ENCODE data around the gene GNAT1. TPM values are rescaled to one million over a fixed set of nuclear protein-coding genes. Genes with fewer than 3 reads are reported as not detected.

The GNAT1 gene
- total and polyA plus RNA-seq, 3 experiments from 2014 or later: not detected

DNA sequence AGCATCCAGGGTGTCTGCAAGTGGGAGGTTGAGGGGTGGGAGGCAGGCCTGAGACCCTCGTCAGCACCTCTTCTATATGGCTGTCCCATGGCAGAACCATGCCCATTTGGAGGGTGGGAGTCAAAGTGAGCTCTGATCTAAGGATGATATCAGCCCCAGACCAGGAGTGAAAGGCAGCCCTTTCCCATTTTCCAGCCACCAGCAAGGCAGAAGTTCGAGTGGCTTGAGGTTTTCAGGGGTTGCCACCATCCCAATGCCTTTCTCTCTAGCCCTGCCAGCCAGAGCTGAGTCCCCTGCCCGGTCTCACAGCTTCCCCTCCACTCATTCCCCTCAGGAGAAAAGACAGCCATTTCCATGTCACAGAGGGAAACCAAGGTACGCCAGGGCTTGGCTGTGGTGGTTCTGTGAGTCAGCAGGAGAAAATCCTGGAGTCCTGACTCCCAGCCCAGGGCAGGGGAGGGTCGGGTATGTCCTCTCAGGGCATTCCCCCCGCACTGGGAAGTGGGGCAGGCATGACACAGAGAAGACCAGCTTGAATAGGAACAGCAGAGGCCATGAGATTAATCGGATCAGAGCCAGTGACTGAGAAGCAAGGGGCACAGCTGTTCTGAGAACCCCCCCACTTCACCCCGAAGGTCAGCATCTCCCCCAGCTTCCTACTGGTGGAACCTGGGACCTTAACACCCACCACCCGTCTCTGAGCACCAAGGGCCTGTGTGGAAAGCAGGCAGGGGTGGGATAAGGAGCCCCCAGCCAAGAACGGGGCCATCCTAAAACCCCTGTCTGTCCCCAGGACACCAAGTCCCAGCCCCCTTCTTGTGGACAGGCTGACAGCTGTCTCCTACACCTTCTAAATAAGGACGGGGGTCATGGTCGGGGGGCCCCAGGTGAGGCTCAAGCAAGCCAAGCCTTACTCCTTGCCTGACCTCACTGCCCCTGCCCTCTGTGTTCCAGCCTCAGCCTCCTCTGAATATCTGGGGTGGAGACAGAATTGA, 12.7 kb downstream of the GNAT1 start:
- no peak overlapping the region for H3K4me3 ChIP-seq (ENCODE audit: low read length)
- H3K27me3 ChIP-seq (ENCODE audit: insufficient read depth, low read length, poor library complexity, severe bottlenecking): peaks cover 27% of the 10 kb centered on the region
- peak overlapping the region in 1 of 7 donors; percentile 17 for H3K4me3 Mint-ChIP-seq
- H3K9me3 ChIP-seq (ENCODE audit: low read length): no peaks in the 10 kb centered on the region
- no peak for DNase-seq
- H3K4me1 ChIP-seq (ENCODE audit: insufficient read depth, low read length): no peaks in the 10 kb centered on the region
- peaks cover 0 to 3% (median 2%) of the 10 kb centered on the region in 3 donors for H3K4me1 Mint-ChIP-seq
- no peaks in the 10 kb centered on the region for H3K36me3 ChIP-seq (ENCODE audit: insufficient read depth, low read length)
- no peak overlapping the region for H3K27ac Mint-ChIP-seq
- peaks cover 35 to 43% of the 10 kb centered on the region in 2 donors for H3K27me3 Mint-ChIP-seq
- H3K9me3 Mint-ChIP-seq: no peaks in the 10 kb centered on the region
- peaks cover 0 to 3% (median 0%) of the 10 kb centered on the region in 3 donors for H3K36me3 Mint-ChIP-seq
- no peak overlapping the region for H3K27ac ChIP-seq (ENCODE audit: low read depth, low read length)
- POLR2A ChIA-PET: no interaction called here
- CTCF ChIA-PET: interaction anchor here (0.6 to 5.8 kb wide), 6 partner anchors 11 to 56 kb away, joined by 3 to 47 read pairs (median 4); partner anchors contain the start of gene GNAT1

DNA sequence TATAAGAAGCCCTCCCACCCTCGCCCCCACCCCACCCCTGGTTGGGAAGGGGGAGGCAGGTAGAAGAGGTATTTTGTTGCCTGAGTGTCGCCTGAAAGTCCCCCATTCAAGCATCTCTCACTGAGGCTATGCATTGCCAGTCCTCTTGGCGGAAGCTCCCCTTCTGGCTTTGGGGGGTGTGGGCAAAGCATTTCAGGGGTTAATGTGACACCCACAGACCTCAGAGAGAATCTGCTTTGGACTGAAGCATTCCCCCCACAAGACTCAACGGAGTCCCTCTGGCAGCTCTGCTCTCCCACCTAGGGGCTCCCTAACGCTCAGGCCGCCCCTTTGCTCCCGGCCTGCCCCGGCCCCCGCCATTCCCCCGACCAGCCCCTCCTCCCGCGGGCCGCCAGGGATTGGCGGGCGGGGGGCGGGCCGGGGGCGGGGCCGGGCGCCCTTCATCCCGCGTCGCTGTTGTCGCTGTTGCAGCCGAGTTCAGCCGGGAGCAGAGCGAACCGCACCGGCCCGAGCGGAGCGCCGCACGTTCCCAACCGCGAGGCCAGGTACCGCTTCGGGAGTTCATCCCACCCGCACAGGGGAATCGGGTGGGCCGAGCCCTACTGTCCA, 13.5 kb downstream of the GNAT1 start, which contains the start of gene SLC38A3:
Gene SLC38A3, plus strand, starts transcription at position 468 of the 609 bp plus-strand sequence. CDS start 8,929 bp downstream, outside the sequence.
- no peak within 1 kb of the TSS for H3K4me3 ChIP-seq (ENCODE audit: low read length)
- peak in 2 of 5 donors; percentile 5 to 25 for DNase-seq
- H3K4me1 ChIP-seq (ENCODE audit: insufficient read depth, low read length): no peaks in the 10 kb centered on the region
- Mint-ChIP-seq H3K36me3 (peaks cover 0 to 3% (median 0%) of the 10 kb centered on the region in 3 donors), H3K27ac (no peak within 1 kb of the TSS), H3K4me1 (peaks cover 0 to 3% (median 2%) of the 10 kb centered on the region in 3 donors), H3K9me3 (no peaks in the 10 kb centered on the region), H3K27me3 (peaks cover 35 to 40% of the 10 kb centered on the region in 2 donors), H3K4me3 (peak within 1 kb of the TSS in 3 of 7 donors; percentile 19 to 53 (median 36))
- ChIA-PET POLR2A (no interaction called here), CTCF (interaction anchor here (0.6 to 5.8 kb wide), 4 partner anchors 12 to 42 kb away, joined by 3 to 47 read pairs (median 4); partner anchors contain the start of gene GNAT1)
- no peak within 1 kb of the TSS for H3K27ac ChIP-seq (ENCODE audit: low read depth, low read length)
- no peaks in the 10 kb centered on the region for H3K36me3 ChIP-seq (ENCODE audit: insufficient read depth, low read length)
- H3K9me3 ChIP-seq (ENCODE audit: low read length): no peaks in the 10 kb centered on the region
- peaks cover 27% of the 10 kb centered on the region for H3K27me3 ChIP-seq (ENCODE audit: insufficient read depth, low read length, poor library complexity, severe bottlenecking)

GRCh38 chr3:50205413-50206276, 14.2 kb downstream of the GNAT1 start:
- no peaks in the 10 kb centered on the region for H3K9me3 Mint-ChIP-seq
- Histone ChIP-seq H3K27me3 (ENCODE audit: insufficient read depth, low read length, poor library complexity, severe bottlenecking) (peaks cover 27% of the 10 kb centered on the region), H3K9me3 (ENCODE audit: low read length) (no peaks in the 10 kb centered on the region), H3K36me3 (ENCODE audit: insufficient read depth, low read length) (no peaks in the 10 kb centered on the region), H3K4me1 (ENCODE audit: insufficient read depth, low read length) (no peaks in the 10 kb centered on the region), H3K27ac (ENCODE audit: low read depth, low read length) (no peak overlapping the region), H3K4me3 (ENCODE audit: low read length) (no peak overlapping the region)
- peak in 2 of 5 donors; percentile 10 to 28 for DNase-seq
- H3K27me3 Mint-ChIP-seq: peaks cover 34 to 39% of the 10 kb centered on the region in 2 donors
- ChIA-PET POLR2A (no interaction called here), CTCF (interaction anchor here (1.0 to 5.8 kb wide), 3 partner anchors 12 to 16 kb away, joined by 3 to 47 read pairs (median 3); partner anchors contain the start of gene GNAT1)
- H3K4me1 Mint-ChIP-seq: peaks cover 0 to 3% (median 2%) of the 10 kb centered on the region in 3 donors
- H3K27ac Mint-ChIP-seq: no peak overlapping the region
- H3K36me3 Mint-ChIP-seq: peaks cover 0 to 3% (median 0%) of the 10 kb centered on the region in 3 donors
- H3K4me3 Mint-ChIP-seq: peak overlapping the region in 2 of 7 donors; percentile 36 to 53

GRCh38 chr3:50207359-50208042, 16.1 kb downstream of the GNAT1 start:
- peaks cover 0 to 3% (median 2%) of the 10 kb centered on the region in 3 donors for H3K4me1 Mint-ChIP-seq
- H3K4me1 ChIP-seq (ENCODE audit: insufficient read depth, low read length): no peaks in the 10 kb centered on the region
- CTCF ChIA-PET: interaction anchor here (1.1 kb wide), 2 partner anchors 12 to 19 kb away, joined by 4 to 5 read pairs; no protein-coding TSS in a partner anchor
- no peaks in the 10 kb centered on the region for H3K36me3 Mint-ChIP-seq
- no peak overlapping the region for H3K27ac Mint-ChIP-seq
- H3K9me3 ChIP-seq (ENCODE audit: low read length): no peaks in the 10 kb centered on the region
- peaks cover 23 to 26% of the 10 kb centered on the region in 2 donors for H3K27me3 Mint-ChIP-seq
- peaks cover 26% of the 10 kb centered on the region for H3K27me3 ChIP-seq (ENCODE audit: insufficient read depth, low read length, poor library complexity, severe bottlenecking)
- no peaks in the 10 kb centered on the region for H3K9me3 Mint-ChIP-seq
- H3K4me3 ChIP-seq (ENCODE audit: low read length): no peak overlapping the region
- no peaks in the 10 kb centered on the region for H3K36me3 ChIP-seq (ENCODE audit: insufficient read depth, low read length)
- H3K27ac ChIP-seq (ENCODE audit: low read depth, low read length): no peak overlapping the region
- POLR2A ChIA-PET: interaction anchor here (0.7 kb wide), 1 partner anchor 77 kb away, joined by 3 read pairs; no protein-coding TSS in a partner anchor
- no peak for DNase-seq
- no peak overlapping the region for H3K4me3 Mint-ChIP-seq

GRCh38 chr3:50208677-50209344, 17.4 kb downstream of the GNAT1 start:
- Mint-ChIP-seq H3K4me3 (peak overlapping the region in 1 of 7 donors; percentile 2), H3K36me3 (no peaks in the 10 kb centered on the region), H3K9me3 (no peaks in the 10 kb centered on the region), H3K27me3 (peaks cover 13 to 16% of the 10 kb centered on the region in 2 donors), H3K27ac (no peak overlapping the region), H3K4me1 (peaks cover 0 to 3% (median 2%) of the 10 kb centered on the region in 3 donors)
- CTCF ChIA-PET: interaction anchor here (0.7 to 2.9 kb wide), 3 partner anchors 12 to 17 kb away, joined by 3 to 16 read pairs (median 4); no protein-coding TSS in a partner anchor
- no peak overlapping the region for H3K27ac ChIP-seq (ENCODE audit: low read depth, low read length)
- no peaks in the 10 kb centered on the region for H3K4me1 ChIP-seq (ENCODE audit: insufficient read depth, low read length)
- no peaks in the 10 kb centered on the region for H3K36me3 ChIP-seq (ENCODE audit: insufficient read depth, low read length)
- no peak overlapping the region for H3K4me3 ChIP-seq (ENCODE audit: low read length)
- H3K27me3 ChIP-seq (ENCODE audit: insufficient read depth, low read length, poor library complexity, severe bottlenecking): peaks cover 12% of the 10 kb centered on the region
- DNase-seq: no peak
- POLR2A ChIA-PET: no interaction called here
- H3K9me3 ChIP-seq (ENCODE audit: low read length): no peaks in the 10 kb centered on the region

GRCh38 chr3:50210176-50210509, 18.7 kb downstream of the GNAT1 start:
- POLR2A ChIA-PET: no interaction called here
- no peaks in the 10 kb centered on the region for H3K36me3 Mint-ChIP-seq

More at GRCh38 chr3:50210176-50210509, 18.7 kb downstream of the GNAT1 start:
- no peaks in the 10 kb centered on the region for H3K9me3 Mint-ChIP-seq
- peaks cover 0 to 3% (median 0%) of the 10 kb centered on the region in 3 donors for H3K4me1 Mint-ChIP-seq
- no peaks in the 10 kb centered on the region for H3K36me3 ChIP-seq (ENCODE audit: insufficient read depth, low read length)
- no peak overlapping the region for H3K27ac ChIP-seq (ENCODE audit: low read depth, low read length)
- peaks cover 2% of the 10 kb centered on the region for H3K27me3 ChIP-seq (ENCODE audit: insufficient read depth, low read length, poor library complexity, severe bottlenecking)
- H3K9me3 ChIP-seq (ENCODE audit: low read length): no peaks in the 10 kb centered on the region
- DNase-seq: no peak
- peaks cover 5 to 8% of the 10 kb centered on the region in 2 donors for H3K27me3 Mint-ChIP-seq
- H3K4me1 ChIP-seq (ENCODE audit: insufficient read depth, low read length): no peaks in the 10 kb centered on the region
- no peak overlapping the region for H3K4me3 ChIP-seq (ENCODE audit: low read length)
- CTCF ChIA-PET: interaction anchor here (1.2 to 2.9 kb wide), 3 partner anchors 8 to 16 kb away, joined by 3 to 16 read pairs (median 12); no protein-coding TSS in a partner anchor
- H3K4me3 Mint-ChIP-seq: no peak overlapping the region
- no peak overlapping the region for H3K27ac Mint-ChIP-seq
